HG02588 (cell line): ENCODE data around the gene FGF11.

Experiments
- ATAC-seq: cut with Tn5 transposase; IDR thresholded peaks from one replicate; pipeline ENCODE4 v1.9.1; 2021; ENCODE audit warnings: mild to moderate bottlenecking, moderate library complexity; ENCODE audit not compliant: unreplicated experiment

FGF11 gene

DNA sequence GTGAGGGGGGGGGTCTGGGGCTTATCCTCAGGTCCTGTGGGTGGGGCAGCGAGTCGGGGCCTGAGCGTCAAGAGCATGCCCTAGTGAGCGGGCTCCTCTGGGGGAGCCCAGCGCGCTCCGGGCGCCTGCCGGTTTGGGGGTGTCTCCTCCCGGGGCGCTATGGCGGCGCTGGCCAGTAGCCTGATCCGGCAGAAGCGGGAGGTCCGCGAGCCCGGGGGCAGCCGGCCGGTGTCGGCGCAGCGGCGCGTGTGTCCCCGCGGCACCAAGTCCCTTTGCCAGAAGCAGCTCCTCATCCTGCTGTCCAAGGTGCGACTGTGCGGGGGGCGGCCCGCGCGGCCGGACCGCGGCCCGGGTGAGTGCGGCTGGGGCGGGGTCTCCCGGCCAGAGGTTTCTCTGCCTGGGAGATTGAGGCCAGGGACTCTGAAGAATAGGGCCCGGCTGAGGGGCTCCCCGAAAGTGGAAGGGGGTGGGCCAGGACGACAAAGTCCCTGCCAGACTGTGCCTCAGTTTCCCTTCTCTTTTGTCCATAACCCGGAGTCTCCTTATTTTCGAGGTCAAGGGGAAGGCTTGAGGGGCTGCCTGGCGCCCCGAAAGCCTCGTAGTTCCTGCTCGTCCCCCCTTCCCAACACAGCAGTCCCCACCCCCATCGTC is at the start of gene FGF11:
Gene FGF11, plus strand, starts transcription at position 51 of the 651 bp plus-strand sequence. Its CDS starts 109 bp downstream, at position 160.
- ATAC-seq: no peak

GRCh38 chr17:7389924-7390910 is 49.1 kb upstream of the FGF11 start:
- ATAC-seq: no peak

DNA sequence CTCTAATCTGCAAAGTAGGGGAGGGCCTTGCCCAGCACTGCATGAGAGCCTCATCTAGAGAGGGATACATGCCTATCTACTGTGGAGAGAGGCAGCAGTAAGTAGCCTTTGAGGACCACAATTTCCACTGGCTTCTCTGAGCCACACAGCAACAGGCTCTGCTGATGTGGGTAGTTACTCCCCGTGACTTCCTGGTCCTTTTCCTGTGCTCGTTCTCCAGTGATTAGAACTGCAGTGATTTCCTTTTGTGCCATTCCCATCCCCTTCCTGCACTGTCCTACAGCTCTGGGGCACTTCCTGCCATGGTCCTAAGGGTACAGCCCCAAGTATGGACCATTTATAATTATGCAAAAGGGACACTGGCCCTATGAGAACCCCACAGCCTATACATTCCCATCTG is 48.0 kb upstream of the FGF11 start:
- ATAC-seq: no peak

DNA sequence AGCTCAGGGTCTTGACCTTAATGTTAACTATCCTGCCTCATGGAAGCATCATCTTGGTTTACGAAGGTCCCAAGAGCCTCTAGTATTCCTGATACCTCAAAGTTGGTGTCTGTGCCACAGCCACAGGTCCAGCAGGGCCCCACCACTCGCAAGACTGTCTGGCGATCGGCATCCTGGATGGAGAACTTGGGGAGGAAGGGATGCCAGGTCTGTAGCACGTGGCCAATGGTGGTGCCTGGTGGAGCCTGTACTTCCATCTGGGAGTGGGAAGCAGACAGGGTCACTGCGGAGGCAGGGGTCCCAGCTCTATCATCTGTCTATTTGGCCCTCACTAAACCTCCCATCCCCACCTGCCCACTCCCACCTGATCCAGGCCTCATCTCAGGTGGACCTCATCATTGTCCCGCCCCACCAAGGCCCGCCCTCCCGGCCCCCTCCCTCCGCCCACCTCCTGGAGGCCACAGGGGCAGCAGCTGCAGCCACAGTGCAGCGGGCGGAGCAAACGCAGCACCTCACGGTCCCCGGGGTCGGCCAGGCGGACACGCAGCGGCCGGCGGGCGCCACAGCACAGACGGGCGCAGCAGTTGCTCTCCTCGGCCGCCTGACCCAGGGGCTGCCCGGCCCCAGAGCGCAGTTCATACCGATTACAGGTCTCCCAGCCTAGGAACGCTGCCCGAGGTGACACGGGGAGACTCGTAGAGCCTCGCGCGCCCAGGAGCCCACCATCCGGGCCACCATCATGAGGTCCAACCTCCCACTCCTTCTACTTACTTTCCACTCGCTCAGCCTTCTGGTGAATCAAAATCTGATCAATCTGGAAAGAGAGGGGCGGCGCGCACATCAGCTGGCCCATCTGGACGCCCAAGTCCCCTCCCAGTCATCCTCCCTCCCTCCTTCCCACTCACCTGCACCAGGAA is 46.4 kb upstream of the FGF11 start:
- no peak for ATAC-seq

DNA sequence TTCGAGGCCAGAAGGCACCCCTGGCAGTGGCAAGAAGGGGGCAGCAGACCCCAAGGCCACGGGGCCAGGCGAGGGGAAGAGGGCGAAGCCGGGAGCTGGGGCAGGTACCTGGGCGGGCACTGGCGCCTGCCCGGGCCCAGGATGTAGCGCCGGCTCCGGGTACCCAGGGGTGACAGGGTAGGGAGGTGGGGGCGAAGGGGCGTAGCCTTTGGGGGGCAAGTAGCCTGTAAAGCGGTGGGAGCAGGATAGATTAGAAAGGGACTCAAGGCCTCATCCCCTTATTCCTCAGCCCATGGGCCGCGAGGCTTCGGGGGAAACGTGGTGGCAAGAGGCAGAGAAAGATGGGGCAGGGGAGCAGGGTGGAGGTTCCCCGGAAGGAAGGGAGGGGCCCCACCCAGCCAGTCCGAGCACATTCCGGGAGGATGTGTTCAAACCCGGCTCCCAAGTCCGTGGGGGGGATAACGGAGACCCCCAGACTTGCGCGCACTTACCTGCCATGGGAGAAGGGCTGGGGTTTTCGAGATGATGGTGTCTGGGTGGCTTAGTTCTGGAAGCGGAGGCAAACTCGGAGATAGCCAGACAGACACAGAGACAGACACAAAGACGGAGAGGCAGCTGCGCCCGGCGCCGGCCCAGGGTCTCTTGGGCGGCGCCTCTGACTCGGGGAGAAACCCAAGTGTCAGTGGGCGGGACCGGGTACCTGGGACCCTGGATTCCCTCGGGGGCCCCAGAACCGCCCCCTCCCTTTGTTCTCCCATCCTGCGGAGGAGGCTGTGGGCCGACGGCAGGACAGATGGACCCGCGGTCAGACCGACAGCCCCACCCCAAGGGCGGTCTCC is 45.5 kb upstream of the FGF11 start:
- peak; percentile 38 for ATAC-seq

DNA sequence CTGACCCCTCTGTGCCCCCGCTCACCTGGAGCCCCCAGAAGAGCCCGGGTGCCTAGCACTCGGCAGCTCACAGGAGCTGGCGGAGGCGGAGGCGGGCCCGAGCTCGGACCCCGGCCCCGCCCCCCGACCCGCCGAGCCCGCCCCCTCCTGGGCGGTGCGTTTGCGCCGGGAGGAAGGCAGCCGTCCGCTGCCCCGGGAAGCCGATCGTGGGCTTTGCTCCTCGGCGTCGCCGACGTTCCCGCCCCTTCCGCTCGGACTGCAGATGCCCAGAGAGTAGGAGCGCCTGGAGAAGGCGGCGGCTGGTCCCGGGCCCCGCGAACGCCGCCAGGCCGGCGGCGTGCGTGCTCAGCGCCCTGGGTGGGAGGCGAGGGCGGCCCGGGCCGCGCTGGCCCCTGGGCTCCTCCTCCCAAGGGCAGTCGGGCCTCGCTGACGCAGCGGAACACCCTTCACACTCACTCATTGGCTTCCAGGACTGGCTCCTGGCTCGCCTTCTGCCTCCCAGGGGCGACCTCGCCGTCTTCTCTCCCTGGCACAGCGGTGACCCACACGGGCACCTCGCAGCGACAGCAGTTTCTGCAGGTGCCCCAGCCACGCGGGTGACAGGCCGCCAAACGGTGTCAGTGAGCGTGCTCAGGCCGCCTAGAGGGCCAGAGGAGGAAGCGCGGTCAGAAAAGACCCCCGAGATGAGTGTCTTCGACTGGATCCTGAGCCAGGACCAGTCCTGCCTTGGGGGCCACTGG is 44.7 kb upstream of the FGF11 start, which contains the start of gene PLSCR3:
Gene PLSCR3, minus strand, starts transcription at position 74 of the 740 bp plus-strand sequence. CDS start 415 bp downstream, outside the sequence.
- peak; percentile 78 for ATAC-seq

DNA sequence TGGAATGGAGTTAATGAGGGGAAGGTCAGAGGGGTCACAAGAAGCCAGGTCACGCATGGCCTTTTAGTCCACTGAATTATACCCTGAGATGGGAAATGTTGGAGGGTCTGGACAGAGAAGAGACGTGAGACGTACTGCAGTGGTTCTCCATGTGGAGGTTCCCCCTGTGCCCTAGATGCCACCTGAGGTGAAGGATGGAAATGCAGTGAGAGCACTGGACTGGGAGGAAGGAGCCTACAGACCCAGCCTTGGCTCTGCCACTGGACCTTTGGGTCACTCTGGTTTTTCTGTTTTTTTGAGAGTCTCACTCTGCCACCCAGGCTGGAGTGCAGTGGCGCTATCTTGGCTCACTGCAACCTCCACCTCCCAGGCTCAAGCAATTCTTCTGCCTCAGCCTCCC is 43.2 kb upstream of the FGF11 start:
- no peak for ATAC-seq

DNA sequence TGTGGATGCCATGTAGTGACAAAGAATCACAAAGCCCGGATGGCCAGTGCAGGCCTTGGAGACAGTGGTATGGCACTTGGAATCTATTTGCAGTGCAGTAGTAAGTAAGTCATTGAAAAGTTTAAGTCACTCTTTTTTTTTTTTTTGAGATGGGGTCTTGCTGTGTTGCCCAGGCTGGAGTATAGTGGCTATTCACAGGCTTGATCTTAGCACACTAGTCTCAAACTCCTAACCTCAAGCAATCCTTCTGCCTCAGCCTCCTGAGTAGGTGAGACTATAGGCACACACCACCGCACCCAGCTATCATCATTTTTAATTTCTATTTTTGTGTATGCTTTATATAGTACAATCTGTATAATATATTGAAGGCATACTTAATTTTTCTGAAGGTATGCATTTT is 40.7 kb upstream of the FGF11 start:
- ATAC-seq: no peak

DNA sequence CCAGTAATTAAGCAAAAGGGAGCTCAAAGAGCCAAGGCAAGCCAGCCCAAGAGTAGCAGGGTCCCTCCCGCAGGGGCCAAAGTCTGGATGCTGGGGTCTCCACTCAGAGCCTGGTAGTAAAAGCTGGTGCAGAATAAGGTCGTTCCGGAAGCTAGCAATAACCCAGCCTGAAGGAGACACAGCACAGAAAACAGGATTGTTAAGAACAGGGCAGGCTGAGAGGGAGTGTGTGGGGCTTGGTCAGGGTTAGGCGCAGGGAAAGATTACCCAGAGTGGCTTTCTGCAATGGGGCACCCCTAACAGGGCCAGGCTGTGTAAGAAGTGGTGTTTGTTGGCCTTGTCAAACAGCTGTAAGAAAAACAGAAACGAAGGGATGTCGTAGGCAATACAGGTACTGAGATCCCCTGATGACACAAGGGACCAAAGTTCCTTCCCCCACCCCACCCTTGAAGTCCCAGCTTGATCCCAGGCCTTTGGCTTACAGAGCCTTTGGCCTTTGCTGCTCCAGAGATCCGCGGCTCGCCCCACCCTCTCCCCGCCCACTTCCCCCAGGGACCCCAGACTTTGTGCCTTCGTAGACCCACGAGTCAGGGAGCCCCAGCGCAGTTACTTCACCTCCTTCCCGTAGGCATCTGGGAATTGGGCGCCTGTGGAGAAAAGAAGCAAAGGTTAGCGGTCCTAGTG is 36.1 kb upstream of the FGF11 start:
- no peak for ATAC-seq

DNA sequence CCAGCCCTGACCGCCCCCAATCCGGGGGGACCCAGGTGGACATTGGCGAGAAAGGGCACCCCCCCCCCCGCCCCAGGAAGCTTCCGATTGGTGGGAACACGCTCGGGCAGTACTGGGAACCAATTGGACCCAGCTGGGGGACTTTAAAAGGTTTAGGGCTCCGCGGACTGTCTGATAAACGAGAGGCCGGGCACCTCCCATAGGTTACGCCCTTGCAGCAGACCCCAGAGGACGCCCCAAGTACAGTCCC is 35.7 kb upstream of the FGF11 start:
- ATAC-seq: no peak

- ATAC-seq: peak; percentile 92
Observed at GRCh38 chr17:7403977-7404736, 35.2 kb upstream of the FGF11 start, which contains the start of gene TMEM256. TSS of gene TMEM256 (minus strand) at chr17:7404097. CDS start at chr17:7404084, 13 bp downstream.

GRCh38 chr17:7404737-7405349 is 34.5 kb upstream of the FGF11 start:
- ATAC-seq: peak; percentile 13

DNA sequence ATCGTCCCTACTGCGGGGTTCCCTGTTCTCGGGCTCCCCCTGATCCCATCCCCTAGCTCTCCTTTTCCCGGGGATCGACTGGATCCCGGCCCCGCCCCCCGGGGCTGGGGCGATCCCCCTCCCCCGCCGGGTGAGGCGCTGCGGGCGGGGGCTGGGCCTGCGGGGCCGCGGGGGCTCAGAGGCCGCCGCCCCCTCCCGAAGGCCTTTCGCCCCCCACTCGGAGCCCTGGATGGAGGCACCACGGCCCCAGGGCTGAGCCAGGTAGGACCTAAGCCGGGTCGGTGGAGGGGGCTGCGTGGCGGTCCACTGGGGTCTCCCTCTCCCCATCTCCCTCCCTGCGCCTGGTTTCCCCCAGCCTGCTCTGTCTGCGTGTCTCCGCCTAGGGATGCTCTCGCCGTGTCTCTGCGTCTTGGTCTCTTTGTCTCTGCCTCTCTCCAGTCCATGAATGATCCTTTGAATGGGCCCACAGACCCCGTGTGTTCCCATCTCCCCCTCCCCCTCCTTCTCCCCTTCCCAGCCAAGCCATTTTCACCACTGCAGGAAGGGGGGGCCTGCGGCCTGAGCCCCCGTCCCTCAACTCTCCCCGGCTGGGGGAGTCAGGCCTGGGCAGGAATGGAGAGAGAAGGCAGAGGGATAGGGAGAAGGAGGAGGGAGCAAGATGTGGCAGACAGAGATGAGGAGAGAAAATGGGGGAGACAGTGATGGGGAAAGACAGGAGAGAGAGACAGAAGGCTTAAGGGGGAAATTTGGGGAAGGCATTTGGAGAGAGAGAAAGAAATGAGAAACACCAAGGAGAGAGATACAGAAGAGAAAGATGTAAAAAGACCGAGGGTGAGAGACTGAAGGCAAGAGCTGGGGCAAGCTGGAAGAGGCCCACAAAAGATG is 33.7 kb upstream of the FGF11 start:
- ATAC-seq: no peak

GRCh38 chr17:7406235-7406825 is 33.0 kb upstream of the FGF11 start:
- ATAC-seq: no peak

GRCh38 chr17:7407082-7407481 is 32.2 kb upstream of the FGF11 start:
- no peak for ATAC-seq

GRCh38 chr17:7407485-7408251 is 31.6 kb upstream of the FGF11 start, which contains the start of gene NLGN2:
TSS of gene NLGN2 (plus strand) at chr17:7407845. CDS start at chr17:7408256, 411 bp downstream.
- no peak for ATAC-seq
